Hypothalamus (tissue), 51 donors: Measurements from ENCODE around the gene NPHS1.

Experiments
- DNase-seq, 51 donors: peaks; one replicate each; lab custom pipeline; 2025; lab: John Stamatoyannopoulos, UW

The NPHS1 gene

GRCh38 chr19:35882114-35882832 lies 30.0 kb upstream of the NPHS1 start:
- DNase-seq: peak in 13 of 51 donors; percentile 5 to 75 (median 13)

- DNase-seq: peak in 45 of 51 donors; percentile 10 to 86 (median 63)
Measured at GRCh38 chr19:35879770-35880317, 27.5 kb upstream of the NPHS1 start.

DNA sequence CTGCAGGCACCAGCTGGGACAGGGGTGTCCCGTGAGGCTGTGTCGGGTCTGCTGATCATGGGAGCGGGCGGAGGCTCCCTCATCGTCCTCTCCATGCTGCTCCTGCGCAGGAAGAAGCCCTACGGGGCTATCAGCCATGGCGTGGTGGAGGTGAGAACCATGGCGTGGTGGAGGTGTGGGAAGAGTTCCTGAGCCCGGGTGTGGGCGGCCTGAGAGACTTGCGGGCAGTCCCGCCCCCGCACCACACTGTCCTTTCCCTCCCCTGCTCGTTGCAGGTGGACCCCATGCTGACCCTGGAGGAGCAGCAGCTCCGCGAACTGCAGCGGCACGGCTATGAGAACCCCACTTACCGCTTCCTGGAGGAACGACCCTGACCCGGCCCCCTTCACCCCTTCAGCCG lies 26.8 kb upstream of the NPHS1 start:
- DNase-seq: no peak

GRCh38 chr19:35874392-35874930 lies 22.2 kb upstream of the NPHS1 start:
- DNase-seq: no peak

GRCh38 chr19:35872180-35872579 lies 19.9 kb upstream of the NPHS1 start:
- no peak for DNase-seq

DNA sequence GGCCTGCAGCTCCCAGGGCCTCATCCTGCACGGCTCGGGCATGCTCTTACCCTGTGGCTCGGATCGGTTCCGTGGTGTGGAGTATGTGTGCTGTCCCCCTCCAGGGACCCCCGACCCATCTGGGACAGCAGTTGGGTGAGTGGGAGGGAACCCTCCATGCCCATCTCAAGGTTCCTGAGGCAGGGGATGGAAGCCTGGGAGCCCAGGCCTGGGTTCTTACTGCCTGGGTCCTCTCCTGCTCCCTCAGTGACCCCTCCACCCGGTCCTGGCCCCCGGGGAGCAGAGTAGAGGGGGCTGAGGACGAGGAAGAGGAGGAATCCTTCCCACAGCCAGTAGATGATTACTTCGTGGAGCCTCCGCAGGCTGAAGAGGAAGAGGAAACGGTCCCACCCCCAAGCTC lies 19.3 kb upstream of the NPHS1 start:
- DNase-seq: no peak

GRCh38 chr19:35870798-35871197 lies 18.5 kb upstream of the NPHS1 start:
- no peak for DNase-seq

DNA sequence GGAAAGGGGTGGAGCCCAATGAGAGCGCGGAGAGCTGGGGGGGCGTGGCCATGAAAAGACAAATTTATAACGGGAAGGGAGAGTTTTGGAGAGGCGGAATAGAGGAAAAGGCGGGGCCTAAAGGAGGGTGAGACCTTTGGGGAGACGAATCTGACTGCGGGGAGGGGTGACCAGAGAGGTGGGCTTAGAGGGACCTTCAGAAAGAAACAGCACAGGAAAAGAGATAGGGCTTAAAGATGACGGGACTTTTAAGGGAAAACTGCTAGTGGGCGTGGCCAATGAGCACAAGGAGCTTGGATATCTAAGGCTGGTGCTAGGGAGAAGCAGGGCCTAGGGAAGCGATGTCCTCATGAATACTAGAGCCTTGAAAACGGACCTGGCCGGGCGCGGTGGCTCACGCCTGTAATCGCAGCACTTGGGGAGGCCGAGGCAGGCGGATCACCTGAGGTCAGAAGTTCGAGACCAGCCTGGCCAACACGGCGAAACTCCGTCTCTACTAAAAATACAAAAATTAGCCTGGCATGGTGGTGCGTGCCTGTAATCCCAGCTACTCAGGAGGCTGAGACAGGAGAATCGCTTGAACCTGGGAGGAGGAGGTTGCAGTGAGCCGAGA lies 17.9 kb upstream of the NPHS1 start:
- DNase-seq: peak in 6 of 51 donors; percentile 24 to 68 (median 46)

GRCh38 chr19:35869327-35870123 lies 17.2 kb upstream of the NPHS1 start:
- peak in 48 of 51 donors; percentile 35 to 88 (median 74) for DNase-seq

- DNase-seq: no peak
Measured at GRCh38 chr19:35868823-35869326, 16.6 kb upstream of the NPHS1 start.

GRCh38 chr19:35868172-35868822 lies 16.0 kb upstream of the NPHS1 start, which contains the start of gene APLP1:
Gene APLP1, plus strand, starts transcription at chr19:35868574. Its CDS starts 63 bp downstream, at chr19:35868637.
- peak; percentile 11 to 95 (median 82) for DNase-seq

DNA sequence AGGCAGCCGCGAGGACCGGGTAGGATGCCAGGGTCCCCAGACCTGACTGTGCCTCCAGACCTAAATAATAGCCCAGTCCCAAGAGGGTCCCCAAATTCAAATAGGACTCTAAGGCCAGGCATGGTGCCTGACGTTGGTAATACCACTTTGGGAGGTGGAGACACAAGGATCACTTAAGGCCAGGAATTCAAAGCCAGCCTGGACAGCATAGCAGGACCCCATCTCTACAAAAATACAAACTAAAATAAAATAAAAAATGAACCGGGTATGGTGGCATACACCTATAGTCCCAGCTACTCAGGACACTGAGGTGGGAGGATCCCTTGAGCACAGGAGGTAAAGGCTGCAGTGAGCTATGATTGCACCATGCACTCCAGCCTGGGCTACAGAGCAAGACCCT lies 10.7 kb upstream of the NPHS1 start:
- DNase-seq: no peak

GRCh38 chr19:35862528-35862927 lies 10.2 kb upstream of the NPHS1 start:
- no peak for DNase-seq

GRCh38 chr19:35861640-35862160 lies 9.4 kb upstream of the NPHS1 start:
- no peak for DNase-seq

GRCh38 chr19:35860818-35861639 lies 8.7 kb upstream of the NPHS1 start:
- DNase-seq: no peak

DNA sequence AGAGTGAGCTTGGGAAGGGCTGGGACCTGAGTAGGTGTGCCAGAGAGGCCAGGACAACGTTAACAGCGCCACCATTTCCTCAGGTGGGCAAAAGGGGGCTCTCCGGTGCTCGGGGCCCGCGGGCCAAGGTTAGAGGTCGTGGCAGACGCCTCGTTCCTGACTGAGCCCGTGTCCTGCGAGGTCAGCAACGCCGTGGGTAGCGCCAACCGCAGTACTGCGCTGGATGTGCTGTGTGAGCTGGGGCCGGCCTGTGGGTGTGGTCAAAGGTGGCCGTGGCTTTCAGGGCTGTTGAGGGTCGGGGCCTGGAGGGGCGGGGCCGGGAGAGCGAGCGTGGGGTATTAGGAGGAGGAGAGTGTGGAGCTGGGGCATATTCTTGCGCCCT lies 8.1 kb upstream of the NPHS1 start:
- DNase-seq: no peak

- no peak for DNase-seq
Measured at GRCh38 chr19:35859414-35859813, 7.1 kb upstream of the NPHS1 start.

DNA sequence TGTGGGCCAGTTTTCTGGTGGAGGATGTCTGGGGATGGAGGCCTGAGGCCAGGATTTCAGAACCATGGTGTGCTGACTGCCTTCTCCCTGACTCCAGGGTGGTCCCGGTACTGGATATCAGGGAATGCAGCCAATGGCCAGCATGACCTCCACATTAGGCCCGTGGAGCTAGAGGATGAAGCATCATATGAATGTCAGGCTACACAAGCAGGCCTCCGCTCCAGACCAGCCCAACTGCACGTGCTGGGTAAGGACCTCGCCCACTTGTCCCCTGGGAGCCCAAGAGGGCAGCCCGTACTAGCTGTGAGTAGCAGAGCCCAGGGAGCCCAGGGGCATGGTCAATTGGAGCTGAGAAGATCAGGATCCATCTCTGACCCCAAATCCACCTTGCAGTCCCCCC lies 6.0 kb upstream of the NPHS1 start:
- DNase-seq: no peak

DNA sequence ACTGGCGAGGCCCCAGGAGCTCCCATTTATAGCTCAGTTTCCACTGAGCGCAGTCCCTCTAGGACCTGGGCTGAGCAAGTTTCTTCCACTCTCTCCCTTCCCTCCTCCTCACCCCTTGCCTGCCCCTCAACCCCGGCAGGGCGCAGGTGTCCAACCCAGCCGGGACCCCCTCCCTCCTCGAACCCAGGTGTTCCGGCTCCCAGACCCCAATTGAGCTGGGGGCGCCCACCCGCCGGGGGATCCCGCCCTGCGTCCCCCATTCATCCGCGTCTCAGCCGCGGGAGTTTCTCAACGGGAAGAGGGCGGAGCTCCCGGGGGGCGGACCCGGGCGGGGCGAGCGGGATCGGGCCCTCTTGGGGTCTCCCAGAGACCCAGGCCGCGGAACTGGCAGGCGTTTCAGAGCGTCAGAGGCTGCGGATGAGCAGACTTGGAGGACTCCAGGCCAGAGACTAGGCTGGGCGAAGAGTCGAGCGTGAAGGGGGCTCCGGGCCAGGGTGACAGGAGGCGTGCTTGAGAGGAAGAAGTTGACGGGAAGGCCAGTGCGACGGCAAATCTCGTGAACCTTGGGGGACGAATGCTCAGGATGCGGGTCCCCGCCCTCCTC lies 4.3 kb upstream of the NPHS1 start, which contains the start of gene KIRREL2:
KIRREL2 (plus strand) TSS at position 366 of the 604 bp plus-strand sequence; CDS start at position 575, 209 bp downstream.
- DNase-seq: peak in 6 of 51 donors; percentile 2 to 16 (median 14)
